Stimulated activated naive B cell treated with anti-CD40 and anti-IgM and Interleukin-4, amounts not matched to agents 10 μg/mL and 1 μg/mL and 100 μg/mL, for 72 hours (primary cell): ENCODE data around the gene ALPG.
"Not testable (repeated sequence)": the region's sequence is repeated elsewhere in the genome, so short reads cannot be mapped to it uniquely, and the experiment has no call there.

Source experiments
- ATAC-seq, 2 donors: fragments of 150-1000 bp; cut with Tn5 transposase; replicated peaks; 2 replicates each; pipeline ENCODE4 v1.10.0; 2021; ENCODE audit warnings: moderate library complexity in 1 of 2
- DNase-seq: peaks from one replicate; pipeline ENCODE4 v3.0.0; 2021
- H3K27ac Mint-ChIP-seq: one replicate; pipeline ENCODE4 v1.8.0; 2022; ENCODE audit warnings: mild to moderate bottlenecking, mixed read lengths
- H3K27me3 Mint-ChIP-seq, 2 donors: one replicate each; pipeline ENCODE4 v1.8.0; 2022; ENCODE audit warnings: mixed read lengths in 2 of 2
- H3K36me3 Mint-ChIP-seq, 2 donors: one replicate each; pipeline ENCODE4 v1.8.0; 2022; ENCODE audit warnings: mixed read lengths in 2 of 2, mild to moderate bottlenecking in 1 of 2
- H3K4me1 Mint-ChIP-seq, 2 donors: one replicate each; pipeline ENCODE4 v1.8.0; 2022; ENCODE audit warnings: mixed read lengths in 2 of 2, mild to moderate bottlenecking in 1 of 2
- H3K4me3 Mint-ChIP-seq, 2 donors: one replicate each; pipeline ENCODE4 v1.8.0; 2022; ENCODE audit warnings: mild to moderate bottlenecking in 2 of 2, mixed read lengths in 2 of 2, moderate library complexity in 1 of 2
- H3K9me3 Mint-ChIP-seq, 2 donors: one replicate each; pipeline ENCODE4 v1.8.0; 2022; ENCODE audit warnings: mixed read lengths in 2 of 2, mild to moderate bottlenecking in 1 of 2

The ALPG gene

GRCh38 chr2:232451645-232452044 is 45.0 kb downstream of the ALPG start:
- H3K27me3 Mint-ChIP-seq: peaks cover 16 to 21% of the 10 kb centered on the region in 2 donors
- not testable (repeated sequence) for ATAC-seq, H3K4me1 Mint-ChIP-seq, H3K4me3 Mint-ChIP-seq, H3K9me3 Mint-ChIP-seq, H3K27ac Mint-ChIP-seq, DNase-seq, H3K36me3 Mint-ChIP-seq

GRCh38 chr2:232454630-232455029 is 48.0 kb downstream of the ALPG start:
- H3K27ac Mint-ChIP-seq: no peak overlapping the region
- H3K36me3 Mint-ChIP-seq: no peaks in the 10 kb centered on the region
- H3K9me3 Mint-ChIP-seq: no peaks in the 10 kb centered on the region
- peaks cover 37 to 45% of the 10 kb centered on the region in 2 donors for H3K27me3 Mint-ChIP-seq
- no peak overlapping the region for H3K4me3 Mint-ChIP-seq
- H3K4me1 Mint-ChIP-seq: no peaks in the 10 kb centered on the region
- ATAC-seq (no peak), DNase-seq (no peak)

GRCh38 chr2:232455426-232456255 is 49.0 kb downstream of the ALPG start, which contains the start of gene ALPI:
TSS of gene ALPI (plus strand) at chr2:232456153. CDS start at chr2:232456200, 47 bp downstream.
- no peak for ATAC-seq

GRCh38 chr2:232456296-232457120 is 49.9 kb downstream of the ALPG start:
- H3K9me3 Mint-ChIP-seq: no peaks in the 10 kb centered on the region
- no peak for DNase-seq
- no peaks in the 10 kb centered on the region for H3K4me1 Mint-ChIP-seq
- H3K27me3 Mint-ChIP-seq: peaks cover 44 to 59% of the 10 kb centered on the region in 2 donors
- H3K4me3 Mint-ChIP-seq: no peak overlapping the region
- ATAC-seq: no peak
- no peak overlapping the region for H3K27ac Mint-ChIP-seq
- no peaks in the 10 kb centered on the region for H3K36me3 Mint-ChIP-seq

More at GRCh38 chr2:232455426-232456255, 49.0 kb downstream of the ALPG start, which contains the start of gene ALPI:
- Mint-ChIP-seq H3K4me3 (no peak within 1 kb of the TSS), H3K27ac (no peak within 1 kb of the TSS), H3K36me3 (no peaks in the 10 kb centered on the region), H3K9me3 (no peaks in the 10 kb centered on the region), H3K27me3 (peaks cover 44 to 53% of the 10 kb centered on the region in 2 donors), H3K4me1 (no peaks in the 10 kb centered on the region)
- no peak for DNase-seq

- ATAC-seq (no peak), DNase-seq (no peak)
- Mint-ChIP-seq H3K4me1 (no peaks in the 10 kb centered on the region), H3K4me3 (no peak overlapping the region), H3K27me3 (peaks cover 44 to 59% of the 10 kb centered on the region in 2 donors), H3K36me3 (no peaks in the 10 kb centered on the region), H3K9me3 (no peaks in the 10 kb centered on the region), H3K27ac (no peak overlapping the region)
These were observed 50.7 kb downstream of the ALPG start for GRCh38 chr2:232457121-232458011.

GRCh38 chr2:232458051-232458660 is 51.5 kb downstream of the ALPG start:
- H3K27me3 Mint-ChIP-seq: peaks cover 44 to 53% of the 10 kb centered on the region in 2 donors
- no peaks in the 10 kb centered on the region for H3K4me1 Mint-ChIP-seq
- no peak overlapping the region for H3K27ac Mint-ChIP-seq
- ATAC-seq: no peak
- DNase-seq: no peak
- no peaks in the 10 kb centered on the region for H3K9me3 Mint-ChIP-seq
- no peak overlapping the region for H3K4me3 Mint-ChIP-seq
- no peaks in the 10 kb centered on the region for H3K36me3 Mint-ChIP-seq

GRCh38 chr2:232458661-232459418 is 52.2 kb downstream of the ALPG start:
- Mint-ChIP-seq H3K4me1 (no peaks in the 10 kb centered on the region), H3K4me3 (no peak overlapping the region), H3K27me3 (peaks cover 44 to 53% of the 10 kb centered on the region in 2 donors), H3K27ac (no peak overlapping the region), H3K9me3 (no peaks in the 10 kb centered on the region), H3K36me3 (no peaks in the 10 kb centered on the region)
- ATAC-seq: no peak
- no peak for DNase-seq

- peaks cover 44 to 53% of the 10 kb centered on the region in 2 donors for H3K27me3 Mint-ChIP-seq
- no peaks in the 10 kb centered on the region for H3K4me1 Mint-ChIP-seq
- H3K27ac Mint-ChIP-seq: no peak overlapping the region
- H3K4me3 Mint-ChIP-seq: no peak overlapping the region
- H3K36me3 Mint-ChIP-seq: no peaks in the 10 kb centered on the region
- no peak for ATAC-seq
- DNase-seq: no peak
- no peaks in the 10 kb centered on the region for H3K9me3 Mint-ChIP-seq
These were observed 52.9 kb downstream of the ALPG start for GRCh38 chr2:232459419-232460035.

- ATAC-seq (no peak), DNase-seq (no peak)
- Mint-ChIP-seq H3K27ac (no peak overlapping the region), H3K9me3 (no peaks in the 10 kb centered on the region), H3K27me3 (peaks cover 41 to 48% of the 10 kb centered on the region in 2 donors), H3K4me1 (no peaks in the 10 kb centered on the region), H3K4me3 (no peak overlapping the region), H3K36me3 (no peaks in the 10 kb centered on the region)
These were observed 53.5 kb downstream of the ALPG start for GRCh38 chr2:232460171-232460570.
